Activated CD8-positive, alpha-beta memory T cell treated with anti-CD3 and anti-CD28 coated beads for 48 hours (primary cell): ENCODE results near the gene BOD1.
A peak's percentile ranks its signal among the peaks of the same experiment; 100 is the strongest.

ENCODE experiments used
- DNase-seq, 3 experiments: peaks; one replicate each; pipeline ENCODE4 v3.0.0-alpha.2; 2020; ENCODE audit warnings: low read depth in 2 of 3, low spot score in 2 of 3

BOD1 gene

GRCh38 chr5:173577817-173578216, 38.6 kb downstream of the BOD1 start:
- no peak for DNase-seq

GRCh38 chr5:173577166-173577565, 39.3 kb downstream of the BOD1 start:
- no peak for DNase-seq

GRCh38 chr5:173575985-173576384, 40.5 kb downstream of the BOD1 start:
- no peak for DNase-seq

- DNase-seq: no peak
These were observed 41.5 kb downstream of the BOD1 start for GRCh38 chr5:173574983-173575382.

GRCh38 chr5:173573126-173573960, 43.1 kb downstream of the BOD1 start:
- DNase-seq: peak; percentile 24 to 66 (median 27)

GRCh38 chr5:173572431-173573125, 43.9 kb downstream of the BOD1 start:
- no peak for DNase-seq

GRCh38 chr5:173570321-173571090, 45.9 kb downstream of the BOD1 start:
- DNase-seq: no peak

- no peak for DNase-seq
These were observed 47.7 kb downstream of the BOD1 start for GRCh38 chr5:173568703-173569102.

GRCh38 chr5:173568128-173568527, 48.3 kb downstream of the BOD1 start:
- DNase-seq: no peak

- DNase-seq: no peak
These were observed 48.9 kb downstream of the BOD1 start for GRCh38 chr5:173567548-173567947.

GRCh38 chr5:173565491-173566072, 50.9 kb downstream of the BOD1 start:
- DNase-seq: no peak

GRCh38 chr5:173564106-173564505, 52.3 kb downstream of the BOD1 start:
- no peak for DNase-seq

GRCh38 chr5:173563246-173563645, 53.2 kb downstream of the BOD1 start:
- no peak for DNase-seq

- DNase-seq: no peak
These were observed 54.0 kb downstream of the BOD1 start for GRCh38 chr5:173562451-173562850.
